ENCODE results near the gene TMCO2.

TMCO2 gene

GRCh38 chr1:40270152-40270834, 22.6 kb downstream of the TMCO2 start:
- TF ChIP-seq CTCF (IDR thresholded peaks at IDR 0.05): no peak

- no peak for TF ChIP-seq CTCF (IDR thresholded peaks at IDR 0.05)
Measured at GRCh38 chr1:40272653-40273213, 25.0 kb downstream of the TMCO2 start.

- TF ChIP-seq CTCF (IDR thresholded peaks at IDR 0.05): no peak
Measured at GRCh38 chr1:40273547-40274166, 25.9 kb downstream of the TMCO2 start.

GRCh38 chr1:40274331-40274730, 26.6 kb downstream of the TMCO2 start:
- no peak for TF ChIP-seq CTCF (IDR thresholded peaks at IDR 0.05)

- TF ChIP-seq CTCF (IDR thresholded peaks at IDR 0.05): no peak
Measured at GRCh38 chr1:40276122-40276521, 28.4 kb downstream of the TMCO2 start.

- TF ChIP-seq CTCF (IDR thresholded peaks at IDR 0.05): no peak
Measured at GRCh38 chr1:40281853-40282252, 34.1 kb downstream of the TMCO2 start.

- no peak for TF ChIP-seq CTCF (IDR thresholded peaks at IDR 0.05)
Measured at GRCh38 chr1:40291293-40291692, 43.6 kb downstream of the TMCO2 start.

All from LNCAP (cell line).